Endothelial cell of umbilical vein (primary cell): ENCODE measurements around the gene PHTF1. TPM values are rescaled to one million over a fixed set of nuclear protein-coding genes. Genes with fewer than 3 reads are reported as not detected.

ENCODE experiments used
- BruUV-seq: library from RNA; stranded (reverse); fragments of 400-500 nt; replicated peaks from 2 replicates; lab custom pipeline; 2021; lab: Mats Ljungman, UMichigan
- CTCF ChIA-PET: fragments of 300-600, 350-600 bp; sonication (Branson Sonifier 250); formaldehyde crosslinking; loops from one replicate; lab custom pipeline; 2021; ENCODE audit warnings: antibody characterized with exemption, inconsistent platforms; lab: Charles Lee
- POLR2A ChIA-PET: fragments of 300-600, 350-600 bp; sonication (Branson Sonifier 250); formaldehyde crosslinking; loops from one replicate; lab custom pipeline; 2021; ENCODE audit warnings: antibody characterized with exemption, inconsistent platforms; lab: Charles Lee
- DNase-seq: peaks from one replicate; pipeline ENCODE4 v3.0.0-alpha.2; 2011; ENCODE audit warnings: low read depth, low spot score
- FAIRE-seq: peaks from 2 replicates; lab custom pipeline; 2011; peaks lifted over from hg19 to GRCh38; lab: Jason Lieb, UNC
- H2AFZ ChIP-seq: 2 replicates; pipeline ENCODE4 v1.6.0; 2012; ENCODE audit warnings: low read depth, low read length, control low read depth, inconsistent platforms
- H3K27ac ChIP-seq: 2 replicates; pipeline ENCODE4 v1.5.1; 2011; ENCODE audit warnings: low read depth, mild to moderate bottlenecking, control low read depth, low read length, moderate library complexity; ENCODE audit not compliant: insufficient read depth
- H3K27me3 ChIP-seq, 2 experiments: 2 replicates each; pipeline versions ENCODE4 v1.6.0 to v1.6.1; 2011; ENCODE audit warnings: low read length in 2 of 2, mixed read lengths in 1 of 2; ENCODE audit not compliant: control insufficient read depth in 2 of 2, insufficient read depth in 2 of 2
- H3K36me3 ChIP-seq, 2 experiments: 2 replicates in 1 of 2; 3 replicates in 1 of 2; pipeline ENCODE4 v1.5.1; 2011; ENCODE audit warnings: low read length in 2 of 2, mild to moderate bottlenecking in 1 of 2, moderate library complexity in 1 of 2; ENCODE audit not compliant: control insufficient read depth in 2 of 2, insufficient read depth in 2 of 2; ENCODE audit errors: extremely low read depth in 1 of 2
- H3K4me1 ChIP-seq: 3 replicates; pipeline ENCODE4 v1.5.1; 2011; ENCODE audit warnings: mild to moderate bottlenecking, low read length; ENCODE audit not compliant: control insufficient read depth, insufficient read depth; ENCODE audit errors: extremely low read depth
- H3K4me2 ChIP-seq: 2 replicates; pipeline ENCODE4 v1.6.1; 2011; ENCODE audit warnings: low read length, control low read depth, mixed read lengths; ENCODE audit not compliant: insufficient read depth
- H3K4me3 ChIP-seq, 3 experiments: fragments of 200-600 bp in 1 of 3; sonication (generic), shearing (Covaris generic) in 1 of 3; replicated peaks in 1 of 3; 2 replicates each; pipeline ENCODE4 v1.5.1; 2011 to 2016; ENCODE audit warnings: control low read depth in 3 of 3, low read length in 3 of 3, mild to moderate bottlenecking in 2 of 3, inconsistent platforms in 1 of 3, low read depth in 1 of 3, moderate library complexity in 1 of 3; ENCODE audit not compliant: insufficient read depth in 1 of 3
- H3K79me2 ChIP-seq: 2 replicates; pipeline ENCODE4 v1.6.0; 2012; ENCODE audit warnings: low read length, inconsistent platforms; ENCODE audit not compliant: control insufficient read depth, insufficient read depth
- H3K9ac ChIP-seq: replicated peaks from 2 replicates; pipeline ENCODE3; 2011; ENCODE audit warnings: low read length, control low read depth; ENCODE audit not compliant: insufficient read depth; ENCODE audit errors: extremely low read depth
- H3K9me1 ChIP-seq: replicated peaks from 3 replicates; pipeline ENCODE4 v1.6.0; 2011; ENCODE audit warnings: mild to moderate bottlenecking, low read length; ENCODE audit not compliant: control insufficient read depth, insufficient read depth; ENCODE audit errors: extremely low read depth
- H3K9me3 ChIP-seq: replicated peaks from 2 replicates; pipeline ENCODE4 v1.5.1; 2012; ENCODE audit warnings: low read length, inconsistent platforms; ENCODE audit not compliant: control insufficient read depth, insufficient read depth
- H4K20me1 ChIP-seq: replicated peaks from 2 replicates; pipeline ENCODE3; 2011; ENCODE audit warnings: mild to moderate bottlenecking, low read length; ENCODE audit not compliant: control insufficient read depth, insufficient read depth; ENCODE audit errors: extremely low read depth
- EZH2 ChIP-seq: IDR thresholded peaks from 2 replicates; pipeline ENCODE4 v1.6.1; 2012; ENCODE audit warnings: borderline replicate concordance, low read depth, mild to moderate bottlenecking, moderate library complexity, low read length, inconsistent platforms; ENCODE audit not compliant: severe bottlenecking
- FOS ChIP-seq: IDR thresholded peaks from 2 replicates; pipeline ENCODE4 v1.6.1; 2011; ENCODE audit warnings: mild to moderate bottlenecking, low read length, moderate library complexity, borderline replicate concordance; ENCODE audit not compliant: insufficient read depth
- GATA2 ChIP-seq: IDR thresholded peaks from 2 replicates; pipeline ENCODE4 v1.7.0; 2011; ENCODE audit warnings: low read depth, mild to moderate bottlenecking, moderate library complexity, mixed read lengths, low read length; ENCODE audit not compliant: insufficient read length, insufficient read depth
- JUN ChIP-seq: IDR thresholded peaks from 2 replicates; pipeline ENCODE4 v1.6.1; 2011; ENCODE audit warnings: borderline replicate concordance, low read depth; ENCODE audit not compliant: insufficient read length, insufficient read depth
- MYC ChIP-seq: IDR thresholded peaks from one replicate; pipeline ENCODE4 v1.6.1; 2011; ENCODE audit warnings: mild to moderate bottlenecking, low read depth, low read length
- POLR2A ChIP-seq: IDR thresholded peaks from 2 replicates; pipeline ENCODE4 v1.6.1; 2012; ENCODE audit warnings: low read depth, mild to moderate bottlenecking, control low read depth, low read length
- POLR2AphosphoS5 ChIP-seq: IDR thresholded peaks from 2 replicates; pipeline ENCODE4 v1.6.1; 2012; ENCODE audit warnings: low read depth, mild to moderate bottlenecking, control low read depth, low read length, moderate library complexity; ENCODE audit not compliant: insufficient read depth
- dilution Hi-C: fragments of 300-500 bp; cut with MboI; formaldehyde crosslinking; loops from one replicate; pipeline ENCODE4 v1.15.0; 2019; ENCODE audit warnings: low sequenced_read_pairs; ENCODE audit not compliant: extremely low pct_ligation_motif_present
- intact Hi-C: fragments of 100-400 bp; cut with micrococcal nuclease; formaldehyde crosslinking; loops from one replicate; pipeline ENCODE4 v1.10.0; 2022
- polyA plus RNA-seq, 4 experiments: library from polyadenylated mRNA; depleted of rRNA in 3 of 4; stranded (reverse) in 3 of 4; unstranded in 1 of 4; fragments of >200 nt; gene quantifications; 2 replicates each; pipeline versions ENCODE4 v1.2.1 to v1.2.3, GENCODE V29; 2011 to 2012; ENCODE audit warnings: missing spikeins in 1 of 4
- total RNA-seq: library from RNA; stranded (reverse); gene quantifications from 2 replicates; pipeline ENCODE4 v1.2.3, GENCODE V29; 2021
- TF ChIP-seq, protein P1 (sequence below), 2 donors: IDR thresholded peaks; 1 replicate in 1 of 2; 2 replicates in 1 of 2; pipeline ENCODE4 v1.5.1; 2011; ENCODE audit warnings: low read length in 2 of 2, mild to moderate bottlenecking in 2 of 2, moderate library complexity in 2 of 2, control low read depth in 1 of 2, inconsistent platforms in 1 of 2, low read depth in 1 of 2; ENCODE audit not compliant: insufficient read depth in 1 of 2; ENCODE audit errors: extremely low read depth in 1 of 2
- TF ChIP-seq, protein P2 (sequence below): IDR thresholded peaks from 2 replicates; pipeline ENCODE4 v1.6.1; 2011; ENCODE audit not compliant: insufficient read depth, insufficient read length

PHTF1 gene
- total and polyA plus RNA-seq, 2 donors (not counting 3 experiments of a cell fraction or from before 2014, with no cell fraction given) = 26.3 to 62.6 TPM

GRCh38 chr1:113692342-113692741 is 66.9 kb downstream of the PHTF1 start:
- dilution Hi-C loops = no loop called here

DNA sequence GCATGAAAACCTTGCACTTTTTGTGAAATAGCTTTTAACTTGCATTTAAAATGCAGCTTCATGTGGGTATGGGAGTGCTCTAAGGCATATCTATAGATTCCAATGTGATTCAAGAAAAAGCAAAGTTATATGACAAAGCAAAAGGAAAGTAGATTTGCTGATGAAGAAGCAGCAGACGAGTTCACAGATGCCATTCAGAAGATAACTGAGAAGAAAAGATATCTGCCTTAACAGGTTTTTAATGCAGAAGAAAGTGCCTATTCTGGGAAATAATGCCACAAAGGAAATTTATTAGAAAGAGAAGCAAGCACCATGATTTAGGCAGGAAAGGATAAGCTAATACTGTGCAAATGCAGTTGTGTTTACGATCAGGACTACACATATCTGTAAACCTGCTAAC is 68.1 kb downstream of the PHTF1 start:
- Histone ChIP-seq H3K9ac (no peak overlapping the region), H3K36me3 (peaks cover 3 to 11% of the 10 kb centered on the region in 2 experiments), H3K4me2 (no peak overlapping the region), H3K27me3 (no peaks in the 10 kb centered on the region), H3K27ac (no peak overlapping the region), H3K79me2 (no peaks in the 10 kb centered on the region), H3K4me3 (no peak overlapping the region), H4K20me1 (no peaks in the 10 kb centered on the region), H2AFZ (no peak overlapping the region), H3K4me1 (no peaks in the 10 kb centered on the region), H3K9me3 (peaks cover 3% of the 10 kb centered on the region), H3K9me1 (no peaks in the 10 kb centered on the region)
- TF ChIP-seq FOS (no peak), JUN (no peak), EZH2 (no peak), POLR2AphosphoS5 (no peak), GATA2 (no peak), MYC (no peak), POLR2A (no peak)
- TF ChIP-seq, protein P1, sequence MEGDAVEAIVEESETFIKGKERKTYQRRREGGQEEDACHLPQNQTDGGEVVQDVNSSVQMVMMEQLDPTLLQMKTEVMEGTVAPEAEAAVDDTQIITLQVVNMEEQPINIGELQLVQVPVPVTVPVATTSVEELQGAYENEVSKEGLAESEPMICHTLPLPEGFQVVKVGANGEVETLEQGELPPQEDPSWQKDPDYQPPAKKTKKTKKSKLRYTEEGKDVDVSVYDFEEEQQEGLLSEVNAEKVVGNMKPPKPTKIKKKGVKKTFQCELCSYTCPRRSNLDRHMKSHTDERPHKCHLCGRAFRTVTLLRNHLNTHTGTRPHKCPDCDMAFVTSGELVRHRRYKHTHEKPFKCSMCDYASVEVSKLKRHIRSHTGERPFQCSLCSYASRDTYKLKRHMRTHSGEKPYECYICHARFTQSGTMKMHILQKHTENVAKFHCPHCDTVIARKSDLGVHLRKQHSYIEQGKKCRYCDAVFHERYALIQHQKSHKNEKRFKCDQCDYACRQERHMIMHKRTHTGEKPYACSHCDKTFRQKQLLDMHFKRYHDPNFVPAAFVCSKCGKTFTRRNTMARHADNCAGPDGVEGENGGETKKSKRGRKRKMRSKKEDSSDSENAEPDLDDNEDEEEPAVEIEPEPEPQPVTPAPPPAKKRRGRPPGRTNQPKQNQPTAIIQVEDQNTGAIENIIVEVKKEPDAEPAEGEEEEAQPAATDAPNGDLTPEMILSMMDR (IDR thresholded peaks at IDR 0.05; ENCODE audit: extremely low read depth in 1 of 2, insufficient read depth in 1 of 2, low read depth in 1 of 2, low read length in 2 of 2) = no peak
- TF ChIP-seq, protein P2, sequence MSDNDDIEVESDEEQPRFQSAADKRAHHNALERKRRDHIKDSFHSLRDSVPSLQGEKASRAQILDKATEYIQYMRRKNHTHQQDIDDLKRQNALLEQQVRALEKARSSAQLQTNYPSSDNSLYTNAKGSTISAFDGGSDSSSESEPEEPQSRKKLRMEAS = no peak
- dilution Hi-C loops (no loop called here), intact Hi-C loops (no loop called here)
- DNase-seq (no peak), FAIRE-seq (no peak)
- ChIA-PET CTCF (no interaction called here), POLR2A (no interaction called here)
- no TSS peak for BruUV-seq

More at GRCh38 chr1:113692342-113692741, 66.9 kb downstream of the PHTF1 start:
- POLR2A ChIA-PET = no interaction called here
- DNase-seq (no peak), FAIRE-seq (no peak)
- H3K79me2 ChIP-seq = no peaks in the 10 kb centered on the region
- H4K20me1 ChIP-seq = no peaks in the 10 kb centered on the region
- CTCF ChIA-PET = interaction anchor here (0.8 kb wide), 1 partner anchor 14 kb away, joined by 3 read pairs; no protein-coding TSS in a partner anchor
- H3K36me3 ChIP-seq = peaks cover 4 to 9% of the 10 kb centered on the region in 2 experiments
- BruUV-seq = no TSS peak
- H3K27me3 ChIP-seq = no peaks in the 10 kb centered on the region
- no peaks in the 10 kb centered on the region for H3K4me1 ChIP-seq
- H3K4me3 ChIP-seq = no peak overlapping the region
- H3K27ac ChIP-seq = no peak overlapping the region
- no peak overlapping the region for H3K4me2 ChIP-seq
- TF ChIP-seq POLR2A (no peak), GATA2 (no peak), MYC (no peak)
- TF ChIP-seq, protein P2 = no peak
- peaks cover 3% of the 10 kb centered on the region for H3K9me3 ChIP-seq
- intact Hi-C loops = no loop called here
- no peak overlapping the region for H2AFZ ChIP-seq
- no peak overlapping the region for H3K9ac ChIP-seq
- H3K9me1 ChIP-seq = no peaks in the 10 kb centered on the region
